K562 (cell line): ENCODE data around the gene PLEKHG4B. TPM values are rescaled to one million over a fixed set of nuclear protein-coding genes. Genes with fewer than 3 reads are reported as not detected.
"Not testable (repeated sequence)": the region's sequence is repeated elsewhere in the genome, so short reads cannot be mapped to it uniquely, and the experiment has no call there.

ENCODE experiments used
- ATAC-seq: fragments of 200-7000 bp; cut with Tn5 transposase; 3 replicates; pipeline ENCODE4 v1.9.1; 2020; ENCODE audit warnings: moderate library complexity
- BruUV-seq: library from RNA; stranded (reverse); fragments of 400-500 nt; replicated peaks from 2 replicates; lab custom pipeline; 2021; lab: Mats Ljungman, UMichigan
- CTCF ChIA-PET: fragments of 300-600 bp; formaldehyde crosslinking; extraction: SDS; loops from one replicate; lab custom pipeline; 2021; ENCODE audit warnings: low intra/inter-chr PET ratio; lab: Yijun Ruan, JAX
- POLR2A ChIA-PET: fragments of 300-600, 350-650 bp; sonication (Branson Sonifier 250); formaldehyde crosslinking; extraction: SDS; loops from one replicate; lab custom pipeline; 2021; ENCODE audit warnings: antibody characterized with exemption, inconsistent platforms; lab: Yijun Ruan, JAX
- DNase-seq, 4 experiments: peaks; one replicate each; pipeline versions ENCODE4 v3.0.0 to v3.0.0-alpha.2; 2011 to 2018; ENCODE audit warnings: low spot score in 3 of 4, mixed read lengths in 3 of 4; ENCODE audit errors: extremely low read depth in 1 of 4
- FAIRE-seq: peaks from 2 replicates; lab custom pipeline; 2011; peaks lifted over from hg19 to GRCh38; lab: Jason Lieb, UNC
- H2AFZ ChIP-seq: 2 replicates; pipeline ENCODE4 v1.6.0; 2011; ENCODE audit warnings: low read depth, low read length, control low read depth, inconsistent platforms
- H3K27ac ChIP-seq: fragments of 200-600 bp; 3 replicates; pipeline ENCODE4 v1.8.0; 2011; ENCODE audit warnings: low read depth, mild to moderate bottlenecking, control low read depth, inconsistent platforms, low read length, moderate library complexity, mixed read lengths; ENCODE audit errors: extremely low read depth
- H3K27me3 ChIP-seq, 2 experiments: fragments of 300-600 bp in 1 of 2; 2 replicates in 1 of 2; 3 replicates in 1 of 2; pipeline versions ENCODE4 v1.6.0 to v1.8.0; 2011; ENCODE audit warnings: inconsistent platforms in 2 of 2, low read length in 2 of 2, mild to moderate bottlenecking in 1 of 2, mixed read lengths in 1 of 2, moderate library complexity in 1 of 2; ENCODE audit not compliant: control insufficient read depth in 2 of 2, insufficient read depth in 2 of 2
- H3K36me3 ChIP-seq: fragments of 300-600 bp; 3 replicates; pipeline ENCODE4 v1.8.0; 2011; ENCODE audit warnings: mild to moderate bottlenecking, low read length, inconsistent platforms; ENCODE audit not compliant: control insufficient read depth, insufficient read depth
- H3K4me1 ChIP-seq, 2 experiments: fragments of 200-600 bp in 1 of 2; replicated peaks in 1 of 2; 2 replicates in 1 of 2; 3 replicates in 1 of 2; pipeline versions ENCODE4 v1.5.1 to v1.8.0; 2011; ENCODE audit warnings: inconsistent platforms in 2 of 2, low read length in 2 of 2, mild to moderate bottlenecking in 1 of 2, mixed read lengths in 1 of 2, moderate library complexity in 1 of 2; ENCODE audit not compliant: control insufficient read depth in 2 of 2, insufficient read depth in 2 of 2
- H3K4me2 ChIP-seq: 2 replicates; pipeline ENCODE4 v1.6.1; 2011; ENCODE audit warnings: low read length, control low read depth, inconsistent platforms, mixed read lengths; ENCODE audit not compliant: insufficient read depth
- H3K4me3 ChIP-seq: fragments of 200-600 bp; sonication (generic), shearing (Covaris generic); 2 replicates; pipeline ENCODE4 v1.5.1; 2016; ENCODE audit warnings: control low read depth, inconsistent platforms
- H3K79me2 ChIP-seq: fragments of 200-600 bp; 3 replicates; pipeline ENCODE4 v1.8.0; 2011; ENCODE audit warnings: low read length, inconsistent platforms; ENCODE audit not compliant: control insufficient read depth, insufficient read depth
- H3K9ac ChIP-seq, 2 experiments: 2 replicates each; pipeline versions ENCODE4 v1.6.0 to v1.6.1; 2011; ENCODE audit warnings: low read depth in 2 of 2, low read length in 2 of 2, control low read depth in 1 of 2, inconsistent platforms in 1 of 2, mild to moderate bottlenecking in 1 of 2, mixed read lengths in 1 of 2; ENCODE audit not compliant: insufficient read depth in 1 of 2
- H3K9me1 ChIP-seq: one replicate; pipeline ENCODE4 v1.6.0; 2011; ENCODE audit warnings: inconsistent platforms, mild to moderate bottlenecking, low read length, moderate library complexity; ENCODE audit not compliant: control insufficient read depth, insufficient read depth
- H3K9me3 ChIP-seq: replicated peaks from 2 replicates; pipeline ENCODE4 v1.5.1; 2011; ENCODE audit warnings: low read depth, low read length, inconsistent platforms; ENCODE audit not compliant: control insufficient read depth, insufficient read depth
- H4K20me1 ChIP-seq: replicated peaks from 2 replicates; pipeline ENCODE4 v1.6.1; 2011; ENCODE audit warnings: low read length, inconsistent platforms, mixed read lengths; ENCODE audit not compliant: control insufficient read depth, insufficient read depth
- FOXJ3 ChIP-seq: sonication (generic); formaldehyde crosslinking; IDR thresholded peaks from 2 replicates; pipeline ENCODE4 v1.4.0; 2020; ENCODE audit warnings: mild to moderate bottlenecking, missing genetic modification reagents
- KDM2B ChIP-seq: fragments of 250-450 bp; sonication (Bioruptor Pico); IDR thresholded peaks from 2 replicates; pipeline ENCODE4 v1.8.0; 2021; ENCODE audit warnings: mild to moderate bottlenecking, moderate library complexity
- LARP7 ChIP-seq: fragments of 450-650 bp; IDR thresholded peaks from 2 replicates; pipeline ENCODE4 v1.6.1; 2016
- NR4A1 ChIP-seq, 2 experiments: fragments of 250-450 bp in 1 of 2; fragments of 450-650 bp in 1 of 2; sonication (Bioruptor Pico) in 1 of 2; IDR thresholded peaks; 2 replicates each; pipeline versions ENCODE4 v1.4.0 to v1.6.1; 2016 to 2020; ENCODE audit warnings: mild to moderate bottlenecking in 2 of 2, missing compliant biosample characterization in 1 of 2, missing genetic modification characterization in 1 of 2, moderate library complexity in 1 of 2
- ZNF347 ChIP-seq: fragments of 450-650 bp; formaldehyde crosslinking; IDR thresholded peaks from 2 replicates; pipeline ENCODE4 v1.4.0; 2020; ENCODE audit warnings: low read depth, mild to moderate bottlenecking, moderate library complexity
- WGBS: fragments of 100-300 bp; shearing (Covaris generic); methylation state at CpG from one replicate; pipeline ENCODE4 v1.1.6; 2016; ENCODE audit warnings: low coverage, mixed read lengths; ENCODE audit not compliant: insufficient coverage; ENCODE audit errors: missing lambda C conversion rate; 5-methylcytosine and 5-hydroxymethylcytosine counted together
- in situ Hi-C: fragments of 300-500 bp; cut with MboI; formaldehyde crosslinking; loops from 4 replicates; pipeline ENCODE4 v1.15.0; 2018; ENCODE audit warnings: inconsistent platforms, mixed read lengths
- intact Hi-C: fragments of 100-400 bp; cut with micrococcal nuclease; formaldehyde crosslinking; loops from 2 replicates; pipeline ENCODE4 v1.14.2; 2022
- polyA plus RNA-seq, 8 experiments: library from polyadenylated mRNA; depleted of rRNA in 4 of 8; stranded (reverse) in 5 of 8; unstranded in 3 of 8; fragments of >200 nt; fragmentation: Nextera tagmentation in 2 of 8; fragmentation: Illumina TruSeq in 1 of 8; extraction: Ambion mirVana in 2 of 8; extraction: Trizol in 1 of 8; gene quantifications; 2 replicates each; pipeline versions ENCODE4 v1.2.1 to v1.2.3, GENCODE V29; 2011 to 2014; ENCODE audit warnings: inconsistent platforms in 1 of 8, missing spikeins in 1 of 8
- total RNA-seq, 7 experiments: library from RNA; depleted of rRNA in 6 of 7; stranded (reverse); fragments of >200 nt in 6 of 7; fragmentation: Illumina TruSeq in 2 of 7; extraction: Trizol in 2 of 7; gene quantifications; 2 replicates each; pipeline versions ENCODE4 v1.2.1 to v1.2.3, GENCODE V29; 2011 to 2021; ENCODE audit warnings: low replicate concordance in 1 of 7
- TF ChIP-seq, protein P1 (sequence below), 2 experiments: fragments of 250-450 bp in 1 of 2; fragments of 450-650 bp in 1 of 2; sonication (Bioruptor Pico) in 1 of 2; IDR thresholded peaks; 2 replicates each; pipeline versions ENCODE4 v1.6.1 to v1.8.0; 2016 to 2021; ENCODE audit warnings: mild to moderate bottlenecking in 2 of 2, moderate library complexity in 2 of 2, missing compliant biosample characterization in 1 of 2, missing genetic modification characterization in 1 of 2

Gene PLEKHG4B
- total and polyA plus RNA-seq, 9 of the 15 experiments (the other 6 are each of a cell fraction or from before 2014, with no cell fraction given), result 0.02 TPM; not detected in 8

- no peaks in the 10 kb centered on the region; the same call in 1 of the 2 replicates for H4K20me1 ChIP-seq
- no peaks in the 10 kb centered on the region for H3K9me3 ChIP-seq
- H2AFZ ChIP-seq, result no peak overlapping the region
- H3K27ac ChIP-seq, result no peak overlapping the region
- POLR2A ChIA-PET, result no interaction called here
- no peak for FAIRE-seq
- no peak overlapping the region for H3K4me2 ChIP-seq
- 36% methylated on average over 13 of the region's 13 CpGs for WGBS
- no peaks in the 10 kb centered on the region for H3K79me2 ChIP-seq
- DNase-seq, result no peak
- H3K4me3 ChIP-seq, result no peak overlapping the region
- no peaks in the 10 kb centered on the region for H3K9me1 ChIP-seq
- no peak overlapping the region for H3K9ac ChIP-seq
- CTCF ChIA-PET, result no interaction called here
- TF ChIP-seq FOXJ3 (CRISPR knock-in tag) (no peak), NR4A1 (CRISPR knock-in tag; IDR thresholded peaks at IDR 0.05) (no peak), NR4A1 (tag; IDR thresholded peaks at IDR 0.05) (no peak)
- BruUV-seq, result no TSS peak
- H3K27me3 ChIP-seq, result peaks cover 30 to 67% of the 10 kb centered on the region in 2 experiments
- peaks cover 0 to 8% of the 10 kb centered on the region in 2 experiments; a peak in 1 of 5 replicates for H3K4me1 ChIP-seq
- intact Hi-C loops (no loop called here), in situ Hi-C loops (no loop called here)
- no peaks in the 10 kb centered on the region for H3K36me3 ChIP-seq
- no peak for ATAC-seq
These were observed 71.9 kb downstream of the PLEKHG4B start for GRCh38 chr5:163841-164240.

DNA sequence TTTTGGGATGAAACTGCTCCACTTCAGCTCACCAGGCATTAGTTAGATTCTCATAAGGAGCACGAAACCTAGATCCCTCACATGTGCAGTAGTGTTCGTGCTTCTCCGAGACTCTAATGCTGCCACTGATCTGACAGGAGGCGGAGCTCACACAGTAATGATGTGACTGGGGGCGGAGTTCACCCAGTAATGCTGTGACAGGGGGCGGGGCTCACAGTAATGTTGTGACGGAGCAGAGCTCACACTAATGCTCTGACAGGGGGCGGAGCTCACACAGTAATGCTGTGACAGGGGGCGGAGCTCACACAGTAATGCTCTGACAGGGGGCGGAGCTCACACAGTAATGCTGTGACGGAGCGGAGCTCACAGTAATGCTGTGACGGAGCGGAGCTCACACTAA lies 72.3 kb downstream of the PLEKHG4B start:
- WGBS, result 44% methylated on average over 9 of the region's 14 CpGs
- ChIA-PET CTCF (no interaction called here), POLR2A (no interaction called here)
- no TSS peak for BruUV-seq
- no peaks in the 10 kb centered on the region for H3K9me3 ChIP-seq
- TF ChIP-seq, protein P1, sequence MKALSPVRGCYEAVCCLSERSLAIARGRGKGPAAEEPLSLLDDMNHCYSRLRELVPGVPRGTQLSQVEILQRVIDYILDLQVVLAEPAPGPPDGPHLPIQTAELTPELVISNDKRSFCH (CRISPR knock-in tag; IDR thresholded peaks at IDR 0.05), result no peak
- TF ChIP-seq, protein P1 (tag; IDR thresholded peaks at IDR 0.05), result no peak
- TF ChIP-seq KDM2B (no peak), LARP7 (no peak), ZNF347 (CRISPR knock-in tag) (no peak)
- ATAC-seq (peak; percentile 79), FAIRE-seq (no peak), DNase-seq (peak in 2 of 4 experiments; percentile 19 to 45)
- in situ Hi-C loops (no loop called here), intact Hi-C loops (no loop called here)
- H3K9ac ChIP-seq, result no peak overlapping the region
- H3K4me2 ChIP-seq, result no peak overlapping the region
- peaks cover 33 to 67% of the 10 kb centered on the region in 2 experiments for H3K27me3 ChIP-seq
- H3K79me2 ChIP-seq, result no peaks in the 10 kb centered on the region
- H3K4me3 ChIP-seq, result no peak overlapping the region
- H3K4me1 ChIP-seq, result peaks cover 0 to 5% of the 10 kb centered on the region in 2 experiments; a peak in 3 of 5 replicates
- no peak overlapping the region for H2AFZ ChIP-seq
- H3K36me3 ChIP-seq, result no peaks in the 10 kb centered on the region
- no peaks in the 10 kb centered on the region; the same call in 1 of the 2 replicates for H4K20me1 ChIP-seq
- no peaks in the 10 kb centered on the region for H3K9me1 ChIP-seq
- no peak overlapping the region for H3K27ac ChIP-seq

GRCh38 chr5:164783-165182 lies 72.8 kb downstream of the PLEKHG4B start:
- H3K79me2 ChIP-seq, H3K9me3 ChIP-seq, H3K9me1 ChIP-seq, H3K9ac ChIP-seq, DNase-seq, intact Hi-C loops, FAIRE-seq, BruUV-seq, H3K4me3 ChIP-seq, CTCF ChIA-PET, H3K4me2 ChIP-seq, POLR2A ChIA-PET, H3K27ac ChIP-seq, H3K36me3 ChIP-seq, in situ Hi-C loops, H2AFZ ChIP-seq, ATAC-seq, H4K20me1 ChIP-seq, H3K4me1 ChIP-seq: not testable (repeated sequence)
- 55% methylated on average over 15 of the region's 25 CpGs for WGBS
- peaks cover 35 to 67% of the 10 kb centered on the region in 2 experiments for H3K27me3 ChIP-seq
